NCI-H526 treated with DMSO at 0.1 percent for 48 hours (cell line): ENCODE data around the gene AMBP.

Source experiments
- DNase-seq: peaks from one replicate; lab custom pipeline; 2025; lab: John Stamatoyannopoulos, UW

Gene AMBP

DNA sequence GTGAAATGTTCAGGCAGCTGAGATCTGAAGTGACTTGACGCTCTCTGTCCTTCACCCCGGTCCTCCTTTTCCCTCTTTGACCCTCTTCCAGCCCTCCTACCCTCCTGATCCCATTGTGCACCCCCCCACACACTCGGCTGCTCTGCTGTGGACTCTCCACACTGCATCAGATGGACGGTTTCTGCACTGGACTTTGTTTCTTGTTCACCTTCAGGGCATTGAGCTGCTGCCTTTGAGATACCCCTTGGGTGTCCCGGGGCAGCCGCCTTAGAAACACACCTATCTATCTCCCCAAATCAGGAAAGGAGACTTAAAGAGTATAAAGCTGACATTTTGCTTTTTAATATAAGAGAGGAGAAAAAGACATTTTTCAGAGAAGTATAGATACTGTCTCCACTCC is 27.5 kb downstream of the AMBP start:
- DNase-seq: no peak

DNA sequence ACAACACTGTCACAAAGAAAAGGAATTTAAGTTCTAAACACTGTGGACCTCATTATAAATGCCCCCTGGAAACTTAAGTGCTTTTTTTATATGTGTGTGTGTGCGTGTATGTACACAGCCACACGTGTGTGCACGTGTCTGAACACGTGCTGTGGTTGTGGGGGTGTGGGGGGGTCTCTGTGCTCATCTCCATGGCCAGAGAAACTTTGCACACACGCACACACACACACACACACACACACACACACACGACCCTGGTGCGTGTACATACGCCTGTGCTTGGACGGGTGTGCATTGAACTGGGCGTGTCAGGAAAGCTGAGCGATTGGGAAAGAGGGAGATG is 27.9 kb downstream of the AMBP start:
- DNase-seq: no peak

DNA sequence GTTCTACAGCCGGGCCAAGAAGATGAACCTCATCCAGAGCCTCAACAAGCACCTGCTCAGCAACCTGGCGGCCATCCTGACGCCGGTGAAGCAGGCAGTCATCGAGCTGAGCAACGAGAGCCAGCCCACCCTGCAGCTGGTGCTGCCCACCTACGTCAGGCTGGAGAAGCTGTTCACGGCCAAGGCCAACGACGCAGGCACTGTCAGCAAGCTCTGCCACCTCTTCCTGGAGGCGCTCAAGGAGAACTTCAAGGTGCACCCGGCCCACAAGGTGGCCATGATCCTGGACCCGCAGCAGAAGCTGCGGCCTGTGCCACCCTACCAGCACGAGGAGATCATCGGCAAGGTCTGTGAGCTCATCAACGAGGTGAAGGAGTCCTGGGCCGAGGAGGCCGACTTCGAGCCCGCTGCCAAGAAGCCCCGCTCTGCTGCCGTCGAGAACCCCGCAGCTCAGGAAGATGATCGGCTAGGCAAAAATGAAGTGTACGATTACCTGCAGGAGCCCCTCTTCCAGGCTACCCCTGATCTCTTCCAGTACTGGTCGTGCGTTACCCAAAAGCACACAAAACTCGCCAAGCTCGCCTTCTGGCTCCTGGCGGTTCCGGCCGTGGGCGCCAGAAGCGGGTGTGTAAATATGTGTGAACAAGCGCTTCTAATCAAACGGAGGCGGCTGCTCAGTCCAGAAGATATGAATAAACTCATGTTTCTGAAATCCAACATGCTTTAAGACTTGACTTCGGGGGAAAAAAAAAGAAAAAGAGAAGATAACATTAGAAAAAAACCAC is 28.5 kb downstream of the AMBP start:
- DNase-seq: no peak

DNA sequence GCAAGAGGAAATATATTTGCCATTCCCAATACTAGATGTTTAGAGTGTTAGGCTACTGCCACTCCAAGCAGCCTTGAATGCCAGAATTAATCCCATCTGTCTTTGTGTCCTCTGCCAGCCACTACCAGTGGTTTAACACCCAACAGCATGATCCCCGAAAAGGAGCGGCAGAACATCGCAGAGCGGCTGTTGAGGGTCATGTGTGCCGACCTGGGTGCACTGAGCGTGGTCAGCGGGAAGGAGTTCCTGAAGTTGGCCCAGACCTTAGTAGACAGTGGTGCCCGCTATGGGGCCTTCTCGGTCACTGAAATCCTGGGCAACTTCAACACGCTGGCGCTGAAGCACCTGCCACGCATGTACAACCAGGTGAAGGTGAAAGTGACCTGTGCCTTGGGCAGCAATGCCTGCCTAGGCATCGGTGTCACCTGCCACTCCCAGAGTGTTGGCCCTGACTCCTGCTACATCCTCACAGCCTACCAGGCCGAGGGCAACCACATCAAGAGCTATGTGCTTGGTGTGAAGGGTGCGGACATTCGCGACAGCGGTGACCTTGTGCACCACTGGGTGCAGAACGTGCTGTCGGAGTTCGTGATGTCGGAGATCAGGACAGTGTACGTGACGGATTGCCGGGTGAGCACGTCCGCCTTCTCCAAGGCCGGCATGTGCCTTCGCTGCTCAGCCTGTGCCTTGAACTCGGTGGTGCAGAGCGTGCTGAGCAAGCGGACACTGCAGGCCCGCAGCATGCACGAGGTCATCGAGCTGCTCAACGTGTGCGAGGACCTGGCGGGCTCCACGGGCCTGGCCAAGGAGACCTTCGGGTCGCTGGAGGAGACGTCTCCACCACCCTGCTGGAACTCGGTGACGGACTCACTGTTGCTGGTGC is 29.3 kb downstream of the AMBP start:
- no peak for DNase-seq

DNA sequence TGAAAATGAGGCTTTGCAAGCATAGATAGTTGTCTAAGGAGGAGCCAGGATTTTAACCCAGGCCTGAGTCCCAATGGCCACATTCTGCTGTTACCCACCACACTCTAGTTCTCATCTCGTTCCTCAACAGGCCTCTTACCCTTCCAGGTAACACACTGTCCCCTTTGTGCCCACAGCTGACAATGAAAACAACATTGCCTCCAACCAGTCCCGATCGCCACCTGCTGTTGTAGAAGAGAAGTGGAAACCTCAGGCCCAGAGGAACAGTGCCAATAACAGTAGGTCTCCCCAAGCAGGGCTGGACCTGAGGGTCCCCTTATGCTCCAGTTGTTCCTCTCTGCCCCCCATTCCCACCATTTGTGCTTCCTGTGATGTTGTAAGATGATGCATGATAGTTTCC is 30.4 kb downstream of the AMBP start:
- DNase-seq: peak; percentile 12

DNA sequence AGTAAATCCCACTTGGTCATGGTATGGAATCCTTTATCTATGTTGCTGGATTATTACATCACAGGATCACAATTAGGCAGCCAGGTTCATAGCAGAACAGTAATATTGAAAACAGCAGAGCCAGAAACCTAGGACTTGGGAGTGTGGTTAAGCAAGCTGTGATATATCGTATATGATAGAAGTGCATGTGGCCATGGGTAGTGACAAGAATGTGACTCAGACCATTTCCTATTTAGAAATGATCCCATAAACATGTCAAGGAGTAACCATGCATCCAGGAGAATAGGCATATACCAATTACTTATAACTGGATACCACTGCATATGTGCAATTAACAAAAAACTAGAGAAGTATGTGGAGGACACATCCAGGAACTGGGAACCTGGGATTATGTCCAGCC is 31.2 kb downstream of the AMBP start:
- DNase-seq: no peak

DNA sequence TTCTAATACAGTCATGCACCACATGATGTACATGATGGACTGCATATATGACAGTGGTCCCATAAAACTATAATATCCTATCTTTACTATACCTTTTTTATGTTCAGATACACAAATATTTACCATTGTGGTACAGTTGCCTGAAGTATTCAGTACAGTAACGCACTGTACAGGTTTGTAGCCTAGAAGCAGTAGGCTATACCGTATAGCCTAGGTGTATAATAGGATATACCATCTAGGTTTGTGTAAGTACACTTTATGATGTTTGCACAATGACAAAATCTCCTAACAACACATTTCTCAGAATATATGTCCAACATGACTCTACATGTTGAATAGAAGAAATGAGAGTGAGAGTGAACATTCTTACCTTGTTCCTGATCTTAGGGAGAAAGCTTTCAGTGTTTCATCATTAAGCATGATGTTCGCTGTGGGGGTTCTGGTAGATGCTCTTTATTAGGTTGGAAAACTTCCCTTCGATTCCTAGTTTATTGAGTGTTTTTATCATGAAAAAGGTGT is 31.8 kb downstream of the AMBP start:
- no peak for DNase-seq

DNA sequence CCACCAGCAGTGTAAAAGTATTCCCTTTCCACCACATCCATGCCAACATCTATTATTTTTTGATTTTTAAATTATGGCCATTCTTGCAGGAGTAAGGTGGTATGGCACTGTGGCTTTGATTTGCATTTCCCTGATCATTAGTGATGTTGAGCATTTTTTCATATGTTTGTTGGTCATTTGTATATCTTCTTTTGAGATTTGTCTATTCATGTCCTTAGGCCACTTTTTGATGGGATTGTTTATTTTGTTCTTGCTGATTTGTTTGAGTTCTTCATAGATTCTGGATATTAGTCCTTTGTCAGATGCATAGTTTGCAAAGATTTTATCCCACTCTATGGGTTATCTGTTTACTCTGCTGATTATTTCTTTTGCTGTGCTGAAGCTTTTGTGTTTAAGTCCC is 34.4 kb downstream of the AMBP start:
- peak; percentile 37 for DNase-seq

DNA sequence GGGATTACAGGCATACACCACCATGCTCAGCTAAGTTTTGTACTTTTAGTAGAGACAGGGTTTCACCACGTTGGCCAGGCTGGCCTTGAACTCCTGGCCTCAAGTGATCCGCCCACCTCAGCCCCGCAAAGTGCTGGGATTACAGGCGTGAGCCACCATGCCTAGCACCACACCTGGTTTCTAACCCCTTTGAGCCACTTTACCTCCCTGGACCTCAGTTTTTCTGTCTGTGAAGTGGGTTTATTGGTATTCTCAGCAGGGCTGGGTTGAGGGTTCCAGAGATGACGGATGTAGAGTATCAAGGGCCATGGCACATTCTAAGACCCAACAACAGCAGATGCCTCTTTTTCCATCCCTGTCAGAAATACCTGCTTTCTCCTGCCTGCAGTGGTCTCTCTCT is 38.6 kb downstream of the AMBP start:
- DNase-seq: no peak

DNA sequence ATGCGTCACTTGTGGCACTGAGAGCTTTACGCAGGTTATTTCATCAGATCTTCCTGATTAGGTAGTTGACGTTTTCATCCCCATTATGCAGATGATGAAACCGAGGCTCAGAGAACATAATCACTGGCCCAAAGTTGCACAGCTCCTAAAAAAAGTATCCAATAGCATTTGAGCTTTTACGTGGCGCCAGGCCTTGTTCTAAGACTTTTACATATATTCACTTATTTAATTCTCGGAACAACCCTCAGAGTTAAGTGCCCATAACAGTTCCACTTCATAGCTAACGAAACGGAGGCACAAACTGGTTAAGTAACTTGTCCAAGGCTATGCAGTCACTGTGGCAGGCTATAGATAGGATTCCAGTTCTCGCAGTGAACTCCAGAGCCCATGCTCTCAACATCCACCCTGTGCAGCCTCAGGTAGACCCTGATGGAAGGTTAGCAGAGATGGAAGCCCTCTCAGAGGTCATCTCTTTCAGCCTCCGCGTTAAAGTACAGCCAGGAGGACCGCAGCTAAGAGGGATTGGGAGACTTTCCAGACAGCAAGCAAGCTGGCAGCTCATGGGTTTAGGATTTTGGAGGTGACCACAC is 39.3 kb downstream of the AMBP start:
- DNase-seq: no peak

DNA sequence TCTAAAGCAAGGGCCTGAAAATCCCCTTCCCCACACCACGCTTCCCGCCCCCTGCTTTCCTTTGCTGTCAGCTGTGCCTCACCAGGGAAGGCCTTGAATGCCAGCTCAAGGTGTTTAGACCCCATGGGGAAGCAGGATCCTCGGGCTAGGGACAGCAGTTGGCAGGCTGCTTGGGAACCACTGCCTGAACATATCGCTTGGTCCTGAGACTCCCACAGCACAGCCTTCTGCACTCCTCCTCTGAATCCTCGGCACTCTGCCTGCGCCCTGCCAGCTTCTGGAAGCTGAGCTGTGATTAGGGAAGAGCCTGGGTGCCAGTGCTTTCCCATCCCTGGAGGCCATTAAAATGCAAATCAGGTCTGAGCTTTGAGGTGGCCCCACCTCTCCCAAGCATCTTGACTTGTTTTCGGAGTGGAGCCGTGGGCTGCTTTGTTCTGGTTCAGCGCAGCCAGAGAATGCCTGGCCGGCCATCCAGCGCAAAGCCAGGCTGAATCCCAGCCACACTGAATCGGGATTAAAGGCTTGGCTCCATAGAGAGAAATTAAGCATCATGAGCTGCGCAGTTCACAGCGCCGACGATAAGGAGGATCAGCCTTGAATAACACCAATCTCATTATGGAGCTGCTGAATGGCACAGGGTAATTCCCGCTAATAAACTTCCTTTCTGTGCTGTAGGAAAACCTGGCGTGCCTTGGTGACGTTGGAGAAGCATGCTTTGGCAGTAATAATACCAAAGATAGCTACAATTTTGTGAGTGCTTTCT is 40.0 kb downstream of the AMBP start:
- no peak for DNase-seq

DNA sequence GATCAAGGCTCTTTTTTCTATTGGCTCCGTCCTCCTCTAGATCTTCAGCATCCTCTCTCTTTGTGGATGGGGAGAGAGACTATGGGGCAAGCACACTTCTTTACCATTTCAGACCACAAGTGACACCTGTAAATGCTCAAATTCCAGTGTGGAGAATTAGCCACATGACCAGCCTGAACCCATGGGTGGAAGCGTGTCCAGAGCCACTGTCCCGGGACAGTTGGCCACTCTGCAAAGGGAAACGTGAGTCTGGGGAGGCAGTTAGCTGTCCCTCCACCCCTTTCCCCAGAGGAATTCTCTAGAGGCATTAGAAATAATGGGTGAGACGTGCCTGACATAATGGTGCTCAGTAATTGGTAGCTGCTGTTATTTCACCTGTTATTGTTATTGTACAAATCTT is 40.9 kb downstream of the AMBP start:
- no peak for DNase-seq

DNA sequence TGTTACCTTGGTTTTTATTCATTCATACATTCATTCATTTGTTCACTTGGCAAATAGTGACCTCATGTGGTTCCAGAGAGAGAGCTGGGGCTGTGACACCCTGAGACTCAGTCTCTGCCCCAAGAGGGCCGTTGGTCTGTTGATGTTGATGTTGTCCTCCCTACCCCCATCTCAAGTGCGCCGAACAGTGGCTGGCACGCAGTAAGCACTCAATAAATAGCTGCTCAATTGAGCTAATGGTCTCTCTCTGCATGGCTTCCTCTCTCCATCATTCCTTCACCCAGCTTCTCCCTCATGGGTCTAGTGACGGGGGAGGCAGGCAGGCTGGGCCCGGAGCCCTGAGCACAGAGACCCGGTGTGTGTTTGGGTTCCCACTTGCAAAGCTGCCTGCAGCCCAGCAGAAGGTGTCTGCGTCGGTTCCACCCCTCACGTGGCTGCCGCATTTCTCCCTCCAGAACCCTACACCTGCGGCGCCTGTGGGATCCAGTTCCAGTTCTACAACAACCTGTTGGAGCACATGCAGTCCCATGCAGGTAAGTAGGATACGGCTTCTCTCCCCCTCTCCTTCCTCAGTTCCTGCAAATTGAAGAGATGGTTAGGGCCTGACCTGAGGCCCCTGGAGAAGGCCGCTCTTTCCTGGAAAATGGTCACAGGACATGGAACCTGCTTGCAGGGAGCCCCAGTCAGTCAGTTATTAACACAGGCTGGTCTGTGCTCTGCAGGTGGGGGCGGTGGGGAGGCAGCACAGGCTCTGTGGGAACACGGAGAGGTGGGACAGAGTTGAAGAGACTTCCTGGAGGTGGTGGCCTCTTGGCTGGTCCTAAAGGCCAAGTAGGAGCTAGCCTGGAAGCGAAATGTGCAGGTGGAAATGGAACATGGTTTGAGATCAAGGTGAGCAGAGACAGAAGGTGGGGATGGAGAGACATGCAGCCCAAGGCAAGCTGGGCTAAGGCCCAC is 42.0 kb downstream of the AMBP start:
- DNase-seq: no peak

DNA sequence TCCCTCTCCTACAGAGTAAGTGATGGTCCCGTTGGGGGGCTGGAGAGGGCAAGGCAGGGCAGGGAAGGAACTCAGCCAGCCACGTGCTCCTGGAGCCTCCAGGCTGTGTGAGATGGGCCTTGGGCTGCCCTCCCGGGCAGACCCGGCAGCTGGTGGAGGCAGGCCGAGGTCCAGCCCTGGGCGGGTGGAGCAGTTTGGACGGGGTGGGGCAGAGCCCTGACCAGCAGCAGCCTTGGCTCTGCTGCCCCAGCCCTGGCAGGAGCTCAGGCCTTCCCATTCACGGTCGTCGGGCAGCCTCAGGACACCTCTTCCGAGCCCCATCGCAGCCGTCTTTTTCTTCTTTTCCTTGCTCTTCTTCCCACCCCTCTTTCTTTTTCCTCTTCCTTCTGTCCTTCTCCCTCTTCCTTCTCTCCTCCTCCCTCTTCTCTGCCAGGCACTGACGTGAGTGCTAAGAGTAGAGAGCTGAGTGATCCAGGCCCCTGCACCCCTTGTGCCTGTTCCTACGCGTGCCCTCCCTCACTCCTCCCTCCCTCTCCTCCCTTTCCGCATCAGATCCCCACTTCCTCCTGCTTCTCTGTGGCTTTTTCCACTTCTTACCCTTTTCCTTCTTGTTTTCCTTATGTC is 42.8 kb downstream of the AMBP start:
- DNase-seq: no peak

DNA sequence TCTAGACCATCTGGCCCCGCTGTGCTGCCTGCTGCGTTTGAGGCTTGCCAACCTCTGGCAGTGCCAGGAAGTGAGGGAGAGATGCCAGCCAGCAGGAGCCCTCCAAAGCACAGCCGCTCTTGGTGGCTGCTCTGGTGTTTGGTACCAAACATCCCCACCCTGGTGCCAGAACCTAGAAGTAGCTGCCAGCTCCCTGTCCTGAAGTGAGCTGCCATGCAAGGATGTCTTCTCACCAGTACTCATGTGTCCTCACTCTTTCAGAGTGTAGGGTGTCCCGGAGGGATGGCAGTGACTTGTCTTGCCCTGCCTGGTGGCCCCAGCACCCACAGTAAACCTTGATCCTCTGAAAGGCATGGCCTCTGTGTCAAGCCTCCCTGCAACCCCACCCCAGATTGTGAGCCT is 43.4 kb downstream of the AMBP start:
- no peak for DNase-seq

DNA sequence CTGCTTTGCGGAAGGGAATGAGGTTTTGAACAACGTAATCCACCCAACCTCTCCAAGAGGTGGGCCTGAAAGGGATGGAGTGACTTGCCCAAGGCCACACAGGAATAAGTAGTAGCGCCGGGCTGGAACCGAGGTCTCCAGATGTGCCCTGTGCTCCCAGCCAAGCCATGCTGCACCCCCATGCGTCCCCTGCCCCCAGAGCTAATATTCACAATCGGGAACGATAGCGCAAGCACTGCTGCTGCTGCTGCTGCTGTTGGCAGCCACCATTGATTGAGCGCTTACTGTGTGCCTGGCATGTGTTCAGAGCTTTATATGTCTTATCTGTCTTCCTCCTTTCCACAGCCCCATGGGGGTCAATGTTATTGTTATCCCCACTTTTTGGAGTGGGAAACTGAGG is 43.9 kb downstream of the AMBP start:
- DNase-seq: no peak

DNA sequence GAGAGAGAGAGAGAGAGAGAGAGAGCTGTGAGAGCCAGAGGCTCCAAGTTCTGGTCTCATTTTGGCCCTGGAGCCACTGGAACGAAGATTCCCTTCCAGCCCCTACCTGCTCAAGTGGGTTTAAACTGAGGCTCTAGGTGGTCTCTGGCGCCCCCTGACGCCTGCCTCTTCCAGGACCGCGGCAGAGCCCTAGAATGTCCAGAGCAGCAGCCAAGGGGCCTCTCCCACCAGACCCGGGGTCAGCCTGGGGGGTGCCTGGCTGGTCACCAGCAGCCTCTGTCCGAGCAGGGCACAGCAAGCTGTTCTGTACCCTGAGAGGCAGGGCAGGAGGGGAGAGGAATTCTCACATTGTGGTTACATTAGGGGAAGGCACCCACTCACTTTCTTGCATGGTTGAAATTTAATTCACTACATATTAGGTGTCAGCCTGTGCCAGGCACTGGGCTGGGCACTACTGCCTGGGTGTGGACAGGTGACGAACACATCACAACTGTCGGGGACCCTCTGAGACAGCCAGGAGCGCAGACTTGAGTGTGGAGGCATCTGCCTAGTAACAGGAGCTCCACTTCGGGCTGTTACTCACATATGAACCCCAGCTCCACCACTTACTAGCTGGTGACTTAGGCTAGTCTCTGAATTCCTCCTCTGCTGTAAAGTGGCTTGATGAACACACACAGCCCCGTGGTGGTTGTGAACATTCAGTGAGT is 44.5 kb downstream of the AMBP start:
- no peak for DNase-seq

DNA sequence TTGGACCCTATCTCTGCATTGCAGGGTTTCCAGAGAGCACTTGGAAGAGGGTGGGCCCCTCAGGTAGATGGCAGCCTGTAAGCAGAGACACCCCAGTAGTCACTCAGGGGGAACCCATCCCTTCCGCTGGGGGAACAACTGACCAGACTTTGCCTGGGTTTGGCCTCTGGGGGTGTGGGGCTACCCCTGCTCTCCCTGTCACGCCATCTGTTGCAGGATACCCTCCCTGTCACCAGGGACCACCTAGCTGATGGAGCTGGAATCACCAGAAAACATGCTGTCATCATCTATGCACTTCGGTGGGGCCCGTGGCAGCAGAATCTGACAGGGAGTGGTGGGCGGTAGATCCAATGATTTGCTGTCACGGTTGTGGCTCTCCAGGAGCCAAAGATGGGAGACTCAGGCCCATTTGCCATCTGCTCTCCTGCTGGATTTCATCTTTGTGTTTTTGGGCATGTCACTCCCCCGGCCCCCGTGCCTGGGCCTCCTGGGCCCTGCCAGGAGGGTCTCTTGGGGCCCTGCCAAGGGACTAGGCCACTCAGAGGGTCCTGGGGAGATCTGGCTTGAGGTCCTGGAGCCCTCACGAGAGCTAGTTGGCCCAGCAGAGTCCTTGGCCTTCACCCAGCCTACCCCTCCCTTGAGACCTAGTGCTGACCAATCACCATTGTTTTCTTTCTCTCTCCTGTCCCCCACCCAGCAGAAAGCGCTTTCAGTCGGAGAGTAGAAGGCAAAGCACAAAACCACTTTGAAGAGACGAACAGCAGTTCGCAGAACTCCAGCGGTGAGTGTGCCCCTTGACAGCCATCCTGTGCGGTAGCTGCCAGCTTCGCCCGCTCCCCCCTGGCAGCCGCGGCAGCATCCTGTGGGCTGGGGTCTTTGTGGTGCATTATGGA is 45.9 kb downstream of the AMBP start:
- no peak for DNase-seq
